PFSK-1 (cell line): ENCODE data around the gene SLC66A2.

Experiments used
- FOXP2 ChIP-seq: optimal IDR thresholded peaks from 2 replicates; pipeline ENCODE3; 2011; ENCODE audit warnings: borderline replicate concordance, control low read depth, inconsistent platforms; ENCODE audit not compliant: insufficient read depth; ENCODE audit errors: extremely low read length, extremely low read depth
- POLR2AphosphoS5 ChIP-seq: IDR thresholded peaks from 2 replicates; pipeline ENCODE4 v1.6.1; 2012; ENCODE audit warnings: low read depth, mild to moderate bottlenecking, control low read depth, low read length, moderate library complexity
- SIN3A ChIP-seq: IDR thresholded peaks from 2 replicates; pipeline ENCODE4 v1.6.1; 2012; ENCODE audit warnings: mild to moderate bottlenecking, low read length, moderate library complexity, borderline replicate concordance; ENCODE audit not compliant: insufficient read depth
- TAF1 ChIP-seq: IDR thresholded peaks from 2 replicates; pipeline ENCODE4 v1.6.1; 2012; ENCODE audit warnings: low read length, control low read depth, borderline replicate concordance; ENCODE audit not compliant: insufficient read depth
- TF ChIP-seq, protein P1 (sequence below), 2 experiments: IDR thresholded peaks; 2 replicates each; pipeline versions ENCODE4 v1.6.1 to v1.8.0; 2011 to 2012; ENCODE audit warnings: low read depth in 2 of 2, low read length in 2 of 2, control low read depth in 1 of 2, inconsistent platforms in 1 of 2, mild to moderate bottlenecking in 1 of 2, moderate library complexity in 1 of 2; ENCODE audit not compliant: insufficient read depth in 1 of 2

DNA sequence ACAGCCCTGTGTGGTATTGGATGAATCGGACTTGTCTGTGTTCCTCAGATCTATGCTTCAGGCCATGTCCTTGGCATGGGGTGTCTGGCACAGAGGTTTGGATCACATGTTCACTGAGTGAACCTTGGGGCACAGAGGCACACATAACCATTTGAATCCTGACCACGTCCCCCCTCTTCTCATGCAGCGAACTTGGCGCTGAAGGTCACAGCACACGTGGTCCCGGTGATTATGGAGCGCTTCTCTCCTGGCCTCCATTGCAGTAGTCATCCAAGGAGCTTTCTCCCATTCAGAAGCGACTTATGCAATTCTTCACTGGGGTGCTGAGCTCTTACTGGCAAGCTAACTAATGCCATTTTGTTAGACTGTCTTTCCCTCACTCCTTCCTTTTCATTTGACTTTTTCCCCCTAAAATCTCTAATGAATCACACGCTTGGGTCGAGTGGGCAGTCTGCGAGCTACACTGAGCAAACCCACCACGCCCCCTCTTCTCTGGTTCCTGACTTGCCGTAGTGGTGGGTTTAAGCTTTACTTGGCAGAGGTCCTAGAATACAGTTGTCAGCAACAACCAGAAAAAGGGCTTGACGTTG lies 94.3 kb downstream of the SLC66A2 start:
- no peak for TF ChIP-seq POLR2AphosphoS5
- TF ChIP-seq TAF1 = no peak
- TF ChIP-seq, protein P1, sequence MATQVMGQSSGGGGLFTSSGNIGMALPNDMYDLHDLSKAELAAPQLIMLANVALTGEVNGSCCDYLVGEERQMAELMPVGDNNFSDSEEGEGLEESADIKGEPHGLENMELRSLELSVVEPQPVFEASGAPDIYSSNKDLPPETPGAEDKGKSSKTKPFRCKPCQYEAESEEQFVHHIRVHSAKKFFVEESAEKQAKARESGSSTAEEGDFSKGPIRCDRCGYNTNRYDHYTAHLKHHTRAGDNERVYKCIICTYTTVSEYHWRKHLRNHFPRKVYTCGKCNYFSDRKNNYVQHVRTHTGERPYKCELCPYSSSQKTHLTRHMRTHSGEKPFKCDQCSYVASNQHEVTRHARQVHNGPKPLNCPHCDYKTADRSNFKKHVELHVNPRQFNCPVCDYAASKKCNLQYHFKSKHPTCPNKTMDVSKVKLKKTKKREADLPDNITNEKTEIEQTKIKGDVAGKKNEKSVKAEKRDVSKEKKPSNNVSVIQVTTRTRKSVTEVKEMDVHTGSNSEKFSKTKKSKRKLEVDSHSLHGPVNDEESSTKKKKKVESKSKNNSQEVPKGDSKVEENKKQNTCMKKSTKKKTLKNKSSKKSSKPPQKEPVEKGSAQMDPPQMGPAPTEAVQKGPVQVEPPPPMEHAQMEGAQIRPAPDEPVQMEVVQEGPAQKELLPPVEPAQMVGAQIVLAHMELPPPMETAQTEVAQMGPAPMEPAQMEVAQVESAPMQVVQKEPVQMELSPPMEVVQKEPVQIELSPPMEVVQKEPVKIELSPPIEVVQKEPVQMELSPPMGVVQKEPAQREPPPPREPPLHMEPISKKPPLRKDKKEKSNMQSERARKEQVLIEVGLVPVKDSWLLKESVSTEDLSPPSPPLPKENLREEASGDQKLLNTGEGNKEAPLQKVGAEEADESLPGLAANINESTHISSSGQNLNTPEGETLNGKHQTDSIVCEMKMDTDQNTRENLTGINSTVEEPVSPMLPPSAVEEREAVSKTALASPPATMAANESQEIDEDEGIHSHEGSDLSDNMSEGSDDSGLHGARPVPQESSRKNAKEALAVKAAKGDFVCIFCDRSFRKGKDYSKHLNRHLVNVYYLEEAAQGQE (IDR thresholded peaks at IDR 0.05; ENCODE audit: insufficient read depth in 1 of 2, low read depth in 2 of 2, low read length in 2 of 2) = no peak
- no peak for TF ChIP-seq SIN3A
- no peak for TF ChIP-seq FOXP2
